Ascending aorta (tissue), 2 donors: ENCODE results near the gene ARPC1A. TPM values are rescaled to one million over a fixed set of nuclear protein-coding genes. Genes with fewer than 3 reads are reported as not detected.

Source experiments
- DNase-seq, 2 donors: peaks; one replicate each; pipeline ENCODE4 v3.0.0-alpha.2; 2019; ENCODE audit warnings: low spot score in 2 of 2
- H3K27ac ChIP-seq, 2 donors: fragments of 200-600 bp; sonication (generic); one replicate each; pipeline ENCODE4 v1.5.1; 2016 to 2017; ENCODE audit warnings: mild to moderate bottlenecking in 1 of 2
- H3K27me3 ChIP-seq: fragments of 200-600 bp; sonication (generic); one replicate; pipeline ENCODE4 v1.5.1; 2017
- H3K36me3 ChIP-seq, 2 donors: fragments of 200-600 bp; sonication (generic); one replicate each; pipeline ENCODE4 v1.5.1; 2016
- H3K4me1 ChIP-seq, 2 donors: fragments of 200-600 bp; sonication (generic); one replicate each; pipeline ENCODE4 v1.5.1; 2016 to 2017; ENCODE audit warnings: mild to moderate bottlenecking in 1 of 2
- H3K4me3 ChIP-seq, 2 donors: fragments of 200-600 bp; sonication (generic); one replicate each; pipeline ENCODE4 v1.5.1; 2016 to 2017; ENCODE audit warnings: mild to moderate bottlenecking in 1 of 2
- H3K9me3 ChIP-seq, 2 donors: fragments of 200-600 bp; sonication (generic); one replicate each; pipeline ENCODE4 v1.5.1; 2016
- intact Hi-C: fragments of 100-400 bp; cut with DNase I; formaldehyde crosslinking; loops from one replicate; pipeline ENCODE4 v1.15.1; 2023
- total RNA-seq: library from RNA; depleted of rRNA; stranded (reverse); fragments of >200 nt; gene quantifications from one replicate; pipeline ENCODE4 v1.1.0, GENCODE V29; 2016
- TF ChIP-seq, protein P1 (sequence below), 3 experiments: fragments of 200-600 bp in 2 of 3; fragments of 450-650 bp in 1 of 3; sonication (generic) in 2 of 3; IDR thresholded peaks; one replicate each; pipeline ENCODE4 v1.5.1; 2016 to 2019; ENCODE audit warnings: antibody characterized with exemption in 3 of 3, mild to moderate bottlenecking in 1 of 3, moderate library complexity in 1 of 3

Gene ARPC1A
- total RNA-seq, 1 donor from 2014 or later = 87.7 TPM

DNA sequence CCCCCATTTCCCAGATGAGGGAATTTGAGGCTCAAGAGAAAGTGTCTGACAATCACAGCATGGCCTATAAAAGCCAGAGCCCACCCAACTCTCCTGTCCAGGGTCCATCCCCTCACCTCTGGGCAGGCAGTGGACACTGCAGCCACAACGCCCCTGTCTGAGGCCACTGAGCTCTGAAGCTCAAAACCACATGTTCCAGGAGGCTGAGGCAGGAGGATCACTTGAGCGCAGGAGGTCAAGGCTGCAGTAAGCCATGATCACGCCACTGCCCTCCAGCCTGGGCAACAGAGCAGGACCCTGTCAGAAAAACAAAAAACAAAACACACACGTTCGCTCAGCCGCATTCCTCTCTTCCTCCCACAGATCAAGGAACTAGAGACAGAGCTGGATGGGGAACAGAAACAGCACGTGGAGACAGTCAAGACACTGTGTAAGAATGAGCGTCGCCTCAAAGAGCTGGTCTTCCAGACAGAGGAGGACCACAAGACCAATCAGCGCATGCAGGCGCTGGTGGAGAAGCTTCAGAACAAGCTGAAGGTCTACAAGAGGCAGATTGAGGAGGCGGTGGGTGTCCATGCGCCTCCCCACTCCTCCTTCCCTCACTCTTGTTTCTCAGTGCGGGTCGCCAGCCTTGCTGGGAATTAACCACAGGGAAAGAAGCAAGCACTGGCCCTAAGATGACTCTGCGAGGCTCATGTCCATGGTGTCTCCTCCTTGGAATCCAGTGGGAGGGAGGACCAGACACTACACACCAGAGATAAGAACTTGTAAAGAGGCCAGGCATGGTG, 20.0 kb upstream of the ARPC1A start:
- Histone ChIP-seq H3K36me3 (no peaks in the 10 kb centered on the region), H3K27ac (no peak overlapping the region), H3K4me1 (no peaks in the 10 kb centered on the region), H3K27me3 (no peaks in the 10 kb centered on the region), H3K9me3 (no peaks in the 10 kb centered on the region), H3K4me3 (no peak overlapping the region)
- no peak for DNase-seq
- intact Hi-C loops = no loop called here
- TF ChIP-seq, protein P1, sequence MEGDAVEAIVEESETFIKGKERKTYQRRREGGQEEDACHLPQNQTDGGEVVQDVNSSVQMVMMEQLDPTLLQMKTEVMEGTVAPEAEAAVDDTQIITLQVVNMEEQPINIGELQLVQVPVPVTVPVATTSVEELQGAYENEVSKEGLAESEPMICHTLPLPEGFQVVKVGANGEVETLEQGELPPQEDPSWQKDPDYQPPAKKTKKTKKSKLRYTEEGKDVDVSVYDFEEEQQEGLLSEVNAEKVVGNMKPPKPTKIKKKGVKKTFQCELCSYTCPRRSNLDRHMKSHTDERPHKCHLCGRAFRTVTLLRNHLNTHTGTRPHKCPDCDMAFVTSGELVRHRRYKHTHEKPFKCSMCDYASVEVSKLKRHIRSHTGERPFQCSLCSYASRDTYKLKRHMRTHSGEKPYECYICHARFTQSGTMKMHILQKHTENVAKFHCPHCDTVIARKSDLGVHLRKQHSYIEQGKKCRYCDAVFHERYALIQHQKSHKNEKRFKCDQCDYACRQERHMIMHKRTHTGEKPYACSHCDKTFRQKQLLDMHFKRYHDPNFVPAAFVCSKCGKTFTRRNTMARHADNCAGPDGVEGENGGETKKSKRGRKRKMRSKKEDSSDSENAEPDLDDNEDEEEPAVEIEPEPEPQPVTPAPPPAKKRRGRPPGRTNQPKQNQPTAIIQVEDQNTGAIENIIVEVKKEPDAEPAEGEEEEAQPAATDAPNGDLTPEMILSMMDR (IDR thresholded peaks at IDR 0.05) = no peak

DNA sequence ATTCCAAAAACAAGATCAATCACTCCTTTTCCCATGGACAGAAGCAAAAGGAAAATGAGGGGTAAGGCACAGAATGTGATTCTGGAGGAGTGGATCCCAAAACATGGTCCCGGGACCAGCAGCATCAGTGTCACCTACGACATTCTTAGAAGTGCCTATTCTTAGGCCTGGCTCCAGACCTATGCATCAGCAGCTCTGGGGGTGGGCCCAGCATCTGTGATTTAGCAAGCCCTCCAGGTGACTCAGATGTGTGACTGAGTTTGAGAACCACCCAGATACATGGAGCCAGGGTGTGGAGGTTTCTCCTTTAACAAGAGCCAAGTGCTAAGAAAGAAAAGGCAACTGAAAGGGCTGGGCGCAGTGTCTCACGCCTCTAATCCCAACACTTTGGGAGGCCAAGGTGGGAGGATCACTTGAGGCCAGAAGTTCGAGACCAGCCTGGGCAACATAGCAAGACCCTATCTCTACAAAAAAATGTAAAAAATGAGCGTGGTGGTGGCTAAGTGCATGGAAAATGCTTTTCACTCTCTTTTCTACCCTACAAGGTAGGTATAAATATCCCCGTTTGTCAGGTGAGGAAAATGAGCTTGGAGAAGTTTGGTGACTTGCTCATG, 17.1 kb upstream of the ARPC1A start:
- DNase-seq = no peak
- intact Hi-C loops = no loop called here
- Histone ChIP-seq H3K27me3 (no peaks in the 10 kb centered on the region), H3K9me3 (no peaks in the 10 kb centered on the region), H3K36me3 (no peaks in the 10 kb centered on the region), H3K4me3 (no peak overlapping the region), H3K4me1 (peaks cover 0 to 5% of the 10 kb centered on the region in 2 donors), H3K27ac (no peak overlapping the region)
- TF ChIP-seq, protein P1 (IDR thresholded peaks at IDR 0.05) = no peak

DNA sequence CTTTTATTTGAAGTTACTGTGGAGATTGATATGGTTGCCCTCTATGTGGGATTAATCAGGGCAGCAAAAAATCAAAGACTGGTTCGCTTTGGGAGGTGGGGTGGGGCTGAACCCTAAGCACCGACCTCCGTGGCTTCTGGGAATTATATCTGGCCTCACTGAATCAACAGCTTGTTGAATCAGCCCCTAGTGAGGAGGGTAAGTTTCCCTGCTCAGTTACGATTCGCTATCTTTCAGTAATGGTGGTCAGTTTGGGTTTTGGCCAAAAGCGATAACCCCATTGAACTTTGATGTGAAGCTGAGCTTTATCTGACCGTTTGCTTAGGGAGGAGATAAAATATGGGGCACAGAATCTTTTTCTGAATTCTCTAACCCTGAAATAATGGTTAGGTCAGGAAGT, 16.6 kb upstream of the ARPC1A start:
- intact Hi-C loops = no loop called here
- Histone ChIP-seq H3K27me3 (no peaks in the 10 kb centered on the region), H3K36me3 (no peaks in the 10 kb centered on the region), H3K27ac (no peak overlapping the region), H3K4me1 (peaks cover 0 to 5% of the 10 kb centered on the region in 2 donors), H3K4me3 (no peak overlapping the region), H3K9me3 (no peaks in the 10 kb centered on the region)
- TF ChIP-seq, protein P1 (IDR thresholded peaks at IDR 0.05) = no peak
- no peak for DNase-seq

DNA sequence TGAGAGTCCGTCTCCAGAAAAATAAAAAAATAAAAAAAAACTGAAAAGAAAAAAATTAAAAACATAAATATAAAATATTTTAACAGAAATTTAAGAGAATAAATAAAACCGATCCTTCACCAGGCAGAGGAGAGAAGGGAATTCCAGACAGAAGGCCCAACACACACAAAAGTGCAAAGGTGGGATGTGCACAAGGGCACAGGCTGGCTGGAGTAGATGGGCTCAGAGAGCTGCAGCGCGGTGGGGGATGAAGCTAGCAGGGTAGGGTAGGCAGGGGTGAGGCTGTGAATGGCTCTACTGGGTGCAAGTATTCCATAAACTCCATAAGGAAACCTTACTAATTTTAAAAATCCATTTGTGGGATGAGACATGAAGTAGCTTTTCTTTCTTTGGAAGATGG, 15.7 kb upstream of the ARPC1A start:
- Histone ChIP-seq H3K27me3 (no peaks in the 10 kb centered on the region), H3K4me3 (no peak overlapping the region), H3K9me3 (no peaks in the 10 kb centered on the region), H3K36me3 (no peaks in the 10 kb centered on the region), H3K4me1 (peaks cover 0 to 5% of the 10 kb centered on the region in 2 donors), H3K27ac (no peak overlapping the region)
- TF ChIP-seq, protein P1 (IDR thresholded peaks at IDR 0.05) = no peak
- DNase-seq = no peak
- intact Hi-C loops = no loop called here

DNA sequence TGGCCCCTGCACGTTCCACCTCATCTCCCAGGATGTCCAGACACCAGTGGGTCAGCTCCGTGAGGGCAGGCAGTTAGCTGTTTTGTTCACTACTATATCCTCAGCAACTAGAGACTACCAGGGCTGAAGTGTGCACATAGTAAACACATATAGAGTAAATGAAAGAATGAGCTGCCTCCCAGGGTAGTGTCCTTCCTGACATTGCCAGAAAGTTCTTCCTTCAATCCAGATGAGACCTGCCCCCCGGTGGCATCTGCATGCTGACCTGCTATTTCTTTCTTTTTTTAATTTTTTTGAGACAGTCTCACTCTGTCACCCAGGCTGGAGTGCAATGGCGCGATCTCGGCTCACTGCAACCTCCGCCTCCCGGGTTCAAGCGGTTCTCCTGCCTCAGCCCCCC, 14.0 kb upstream of the ARPC1A start:
- no peaks in the 10 kb centered on the region for H3K27me3 ChIP-seq
- intact Hi-C loops = no loop called here
- H3K9me3 ChIP-seq = no peaks in the 10 kb centered on the region
- no peak overlapping the region for H3K27ac ChIP-seq
- H3K36me3 ChIP-seq = no peaks in the 10 kb centered on the region
- no peak overlapping the region for H3K4me3 ChIP-seq
- H3K4me1 ChIP-seq = peaks cover 0 to 5% of the 10 kb centered on the region in 2 donors
- DNase-seq = no peak
- TF ChIP-seq, protein P1 (IDR thresholded peaks at IDR 0.05) = no peak
